ENCODE data around the gene IL17B.

Gene IL17B

DNA sequence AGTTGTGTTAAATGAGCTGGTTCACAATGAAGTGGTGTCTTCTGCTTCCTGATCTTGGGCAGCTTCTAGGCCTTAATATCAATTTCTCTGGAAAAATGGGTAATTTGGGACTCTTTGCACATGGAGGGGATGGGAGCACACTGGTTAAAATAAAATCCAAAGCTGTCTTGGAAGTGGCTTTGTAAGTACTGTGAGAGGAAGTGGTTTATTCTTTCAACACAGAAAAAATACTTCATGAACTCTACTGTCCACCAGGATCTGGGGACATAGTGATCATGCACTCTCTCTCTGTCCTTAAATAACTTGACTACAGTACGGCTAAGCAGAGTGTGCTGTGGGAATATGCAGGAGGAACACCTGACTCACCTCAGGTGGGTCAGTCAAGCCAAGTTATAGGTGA, 18.8 kb downstream of the IL17B start:
- Histone ChIP-seq H3K9me3 (ENCODE audit: control insufficient read depth in 2 of 2, low read length in 2 of 2) (no peaks in the 10 kb centered on the region), H3K27ac (ENCODE audit: low read depth in 2 of 2, low read length in 2 of 2) (no peak overlapping the region), H3K9ac (ENCODE audit: low read depth in 1 of 2, low read length in 2 of 2) (no peak overlapping the region), H3K4me1 (ENCODE audit: control insufficient read depth in 2 of 2, insufficient read depth in 2 of 2, low read length in 2 of 2) (peaks cover 9 to 10% of the 10 kb centered on the region in 2 donors), H3K36me3 (ENCODE audit: control insufficient read depth in 2 of 2, insufficient read depth in 2 of 2, low read length in 2 of 2) (peaks cover under 1% of the 10 kb centered on the region in 2 donors), H3K27me3 (ENCODE audit: control insufficient read depth in 2 of 2, insufficient read depth in 2 of 2, low read length in 2 of 2) (no peaks in the 10 kb centered on the region), H3K4me3 (ENCODE audit: low read length in 2 of 2) (no peak overlapping the region)

DNA sequence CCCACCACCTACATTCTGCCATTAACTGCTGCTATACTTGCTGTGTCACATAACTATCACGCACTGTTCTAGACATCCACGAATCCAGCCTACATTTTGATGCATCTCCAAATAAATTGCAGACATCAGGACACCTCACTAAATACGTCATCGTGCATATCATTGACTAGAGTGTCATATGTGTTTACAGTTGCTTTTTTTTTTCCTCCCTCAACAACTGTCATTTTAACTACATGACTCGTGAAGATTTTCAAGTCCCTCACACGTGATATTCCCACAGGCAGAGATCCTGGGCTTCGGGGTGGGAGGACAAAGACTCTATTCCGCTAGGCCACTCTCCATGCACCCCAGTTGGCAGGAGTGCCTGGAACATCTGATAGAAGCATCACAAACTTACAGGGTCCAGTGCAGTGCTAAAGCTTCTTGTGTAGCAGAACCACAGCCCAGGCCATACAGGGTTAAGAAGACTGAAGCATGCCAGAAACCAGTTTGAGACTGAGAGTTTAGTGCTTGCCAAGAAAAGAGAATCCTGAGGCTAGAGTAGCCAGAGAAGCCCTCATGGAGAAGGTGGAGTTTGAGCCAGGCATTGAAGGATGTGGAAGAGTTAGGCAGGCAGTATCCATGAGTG, 20.1 kb downstream of the IL17B start:
- H3K4me3 ChIP-seq (ENCODE audit: low read length in 2 of 2), result no peak overlapping the region
- peaks cover 5% of the 10 kb centered on the region in 2 donors for H3K36me3 ChIP-seq (ENCODE audit: control insufficient read depth in 2 of 2, insufficient read depth in 2 of 2, low read length in 2 of 2)
- H3K27me3 ChIP-seq (ENCODE audit: control insufficient read depth in 2 of 2, insufficient read depth in 2 of 2, low read length in 2 of 2), result no peaks in the 10 kb centered on the region
- H3K4me1 ChIP-seq (ENCODE audit: control insufficient read depth in 2 of 2, insufficient read depth in 2 of 2, low read length in 2 of 2), result peaks cover 9 to 10% of the 10 kb centered on the region in 2 donors
- H3K9ac ChIP-seq (ENCODE audit: low read depth in 1 of 2, low read length in 2 of 2), result no peak overlapping the region
- no peak overlapping the region for H3K27ac ChIP-seq (ENCODE audit: low read depth in 2 of 2, low read length in 2 of 2)
- no peaks in the 10 kb centered on the region for H3K9me3 ChIP-seq (ENCODE audit: control insufficient read depth in 2 of 2, low read length in 2 of 2)

DNA sequence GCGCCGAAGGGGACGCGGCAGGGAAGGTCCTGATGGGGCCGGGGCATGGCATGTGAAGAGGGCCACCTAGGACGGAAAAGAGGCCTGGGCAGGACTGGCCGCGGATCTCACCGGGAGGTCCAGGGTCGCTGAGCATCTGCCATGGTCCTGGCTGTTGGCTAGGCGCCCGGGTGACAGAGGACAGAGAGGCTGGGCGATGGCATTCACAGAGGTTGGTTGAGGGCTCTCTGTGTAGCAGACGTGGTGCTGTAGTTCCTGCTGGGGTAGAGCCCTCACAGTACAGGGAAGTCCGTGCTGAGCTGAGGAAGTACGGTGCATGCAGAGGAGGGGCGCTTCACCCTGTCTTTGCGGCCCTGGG, 20.8 kb downstream of the IL17B start:
- Histone ChIP-seq H3K27me3 (ENCODE audit: control insufficient read depth in 2 of 2, insufficient read depth in 2 of 2, low read length in 2 of 2) (no peaks in the 10 kb centered on the region), H3K4me1 (ENCODE audit: control insufficient read depth in 2 of 2, insufficient read depth in 2 of 2, low read length in 2 of 2) (peaks cover 9 to 10% of the 10 kb centered on the region in 2 donors), H3K27ac (ENCODE audit: low read depth in 2 of 2, low read length in 2 of 2) (peak overlapping the region; percentile 41 to 61), H3K4me3 (ENCODE audit: low read length in 2 of 2) (peak overlapping the region; percentile 72 to 78), H3K9ac (ENCODE audit: low read depth in 1 of 2, low read length in 2 of 2) (peak overlapping the region; percentile 61 to 78), H3K9me3 (ENCODE audit: control insufficient read depth in 2 of 2, low read length in 2 of 2) (no peaks in the 10 kb centered on the region), H3K36me3 (ENCODE audit: control insufficient read depth in 2 of 2, insufficient read depth in 2 of 2, low read length in 2 of 2) (peaks cover 5 to 7% of the 10 kb centered on the region in 2 donors)

DNA sequence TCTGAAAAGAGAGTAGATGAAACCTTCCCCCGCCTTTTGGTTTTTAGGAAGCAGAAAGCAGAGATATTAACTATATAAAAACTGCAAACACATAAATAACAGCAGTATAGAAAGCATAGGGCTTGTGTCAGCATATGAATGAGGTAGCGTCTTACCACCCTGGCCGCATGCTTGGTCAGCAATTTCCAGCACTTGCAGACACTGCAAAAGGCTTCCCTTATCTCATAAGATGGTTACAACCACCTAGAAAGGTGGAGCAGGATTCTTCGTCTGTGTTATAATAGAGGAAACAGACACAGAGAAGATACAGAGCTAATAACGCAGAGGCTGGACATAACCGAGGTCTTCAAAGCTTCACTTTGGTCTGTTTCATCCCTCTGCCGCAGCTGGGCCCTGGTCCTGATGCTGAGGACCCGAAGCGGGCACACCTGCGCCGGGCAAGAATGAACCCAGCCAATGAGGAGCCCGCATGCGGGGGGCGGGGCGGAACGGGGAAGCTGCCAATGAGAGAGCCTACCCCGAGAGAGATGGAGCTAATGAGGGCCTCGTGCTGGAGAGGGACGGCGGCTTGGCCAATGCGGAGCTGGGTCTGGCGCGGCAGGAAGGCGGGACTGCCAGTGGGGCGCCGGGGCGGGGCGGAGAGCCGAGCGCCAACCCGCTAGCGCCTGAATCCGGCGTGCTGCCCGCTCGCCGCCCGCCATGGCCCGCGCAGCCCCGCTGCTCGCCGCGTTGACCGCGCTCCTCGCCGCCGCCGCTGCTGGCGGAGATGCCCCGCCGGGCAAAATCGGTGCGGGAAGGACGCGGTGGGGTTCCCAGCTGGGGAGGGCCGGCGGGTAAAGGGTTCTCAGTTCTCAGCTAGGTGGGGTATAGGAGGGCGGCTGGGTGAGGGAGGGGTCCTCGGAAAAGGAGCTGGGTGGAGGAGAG, 21.5 kb downstream of the IL17B start, which contains the start of gene PCYOX1L:
Gene PCYOX1L (plus strand): TSS at position 677 of the 924 bp plus-strand sequence. CDS start 23 bp downstream, at position 700.
- H3K9ac ChIP-seq (ENCODE audit: low read depth in 1 of 2, low read length in 2 of 2), result peak within 1 kb of the TSS; percentile 61 to 78
- H3K36me3 ChIP-seq (ENCODE audit: control insufficient read depth in 2 of 2, insufficient read depth in 2 of 2, low read length in 2 of 2), result peaks cover 8% of the 10 kb centered on the region in 2 donors
- H3K27me3 ChIP-seq (ENCODE audit: control insufficient read depth in 2 of 2, insufficient read depth in 2 of 2, low read length in 2 of 2), result no peaks in the 10 kb centered on the region
- H3K4me3 ChIP-seq (ENCODE audit: low read length in 2 of 2), result peak within 1 kb of the TSS; percentile 72 to 78
- H3K4me1 ChIP-seq (ENCODE audit: control insufficient read depth in 2 of 2, insufficient read depth in 2 of 2, low read length in 2 of 2), result peaks cover 9 to 10% of the 10 kb centered on the region in 2 donors
- peak within 1 kb of the TSS; percentile 41 to 61 for H3K27ac ChIP-seq (ENCODE audit: low read depth in 2 of 2, low read length in 2 of 2)
- H3K9me3 ChIP-seq (ENCODE audit: control insufficient read depth in 2 of 2, low read length in 2 of 2), result no peaks in the 10 kb centered on the region

DNA sequence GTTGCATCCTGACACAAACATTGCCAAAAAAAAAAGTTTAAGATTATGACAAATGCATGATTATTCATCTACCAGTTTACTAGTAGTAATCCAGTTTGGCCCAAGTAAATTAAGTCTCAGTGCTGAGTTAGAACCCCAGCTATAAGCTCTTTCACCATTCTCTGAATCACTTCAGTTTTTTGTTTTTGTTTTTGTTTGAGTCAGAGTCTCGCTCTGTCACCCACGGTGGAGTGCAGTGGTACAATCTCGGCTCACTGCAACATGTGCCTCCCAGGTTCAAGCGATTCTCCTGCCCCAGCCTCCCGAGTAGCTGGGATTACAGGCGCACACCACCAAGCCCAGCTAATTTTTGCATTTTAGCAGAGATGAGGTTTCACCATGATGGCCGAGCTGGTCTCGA, 22.7 kb downstream of the IL17B start:
- H3K9ac ChIP-seq (ENCODE audit: low read depth in 1 of 2, low read length in 2 of 2), result no peak overlapping the region

DNA sequence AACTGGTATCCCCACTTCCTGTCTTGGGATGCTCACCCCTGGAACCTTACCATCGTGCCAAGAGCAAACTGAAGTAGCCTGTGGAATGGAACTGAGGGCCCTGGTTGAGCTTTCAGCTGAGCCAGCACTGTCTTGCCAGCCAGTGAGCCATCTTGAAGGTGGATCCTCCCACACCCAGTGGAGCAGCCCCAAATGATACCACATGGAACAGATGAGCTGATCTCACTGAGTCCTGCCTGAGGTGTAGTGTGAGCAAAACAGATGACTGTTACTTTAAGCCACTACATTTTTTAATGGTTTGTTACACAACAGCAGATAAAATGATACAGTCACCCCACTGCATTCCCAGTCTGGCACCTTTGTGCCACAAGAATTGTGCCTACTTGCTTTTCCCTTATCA, 23.4 kb downstream of the IL17B start:
- H3K27me3 ChIP-seq (ENCODE audit: control insufficient read depth in 2 of 2, insufficient read depth in 2 of 2, low read length in 2 of 2), result no peaks in the 10 kb centered on the region
- no peak overlapping the region for H3K4me3 ChIP-seq (ENCODE audit: low read length in 2 of 2)
- peaks cover 9 to 10% of the 10 kb centered on the region in 2 donors for H3K4me1 ChIP-seq (ENCODE audit: control insufficient read depth in 2 of 2, insufficient read depth in 2 of 2, low read length in 2 of 2)
- H3K9ac ChIP-seq (ENCODE audit: low read depth in 1 of 2, low read length in 2 of 2), result no peak overlapping the region
- H3K27ac ChIP-seq (ENCODE audit: low read depth in 2 of 2, low read length in 2 of 2), result no peak overlapping the region
- peaks cover 21 to 22% of the 10 kb centered on the region in 2 donors for H3K36me3 ChIP-seq (ENCODE audit: control insufficient read depth in 2 of 2, insufficient read depth in 2 of 2, low read length in 2 of 2)
- H3K9me3 ChIP-seq (ENCODE audit: control insufficient read depth in 2 of 2, low read length in 2 of 2), result no peaks in the 10 kb centered on the region

More for the DNA sequence above, 22.7 kb downstream of the IL17B start:
- H3K36me3 ChIP-seq (ENCODE audit: control insufficient read depth in 2 of 2, insufficient read depth in 2 of 2, low read length in 2 of 2), result peaks cover 14 to 15% of the 10 kb centered on the region in 2 donors
- H3K27ac ChIP-seq (ENCODE audit: low read depth in 2 of 2, low read length in 2 of 2), result no peak overlapping the region
- no peaks in the 10 kb centered on the region for H3K27me3 ChIP-seq (ENCODE audit: control insufficient read depth in 2 of 2, insufficient read depth in 2 of 2, low read length in 2 of 2)
- H3K9me3 ChIP-seq (ENCODE audit: control insufficient read depth in 2 of 2, low read length in 2 of 2), result no peaks in the 10 kb centered on the region
- H3K4me3 ChIP-seq (ENCODE audit: low read length in 2 of 2), result no peak overlapping the region
- H3K4me1 ChIP-seq (ENCODE audit: control insufficient read depth in 2 of 2, insufficient read depth in 2 of 2, low read length in 2 of 2), result peaks cover 9 to 10% of the 10 kb centered on the region in 2 donors

DNA sequence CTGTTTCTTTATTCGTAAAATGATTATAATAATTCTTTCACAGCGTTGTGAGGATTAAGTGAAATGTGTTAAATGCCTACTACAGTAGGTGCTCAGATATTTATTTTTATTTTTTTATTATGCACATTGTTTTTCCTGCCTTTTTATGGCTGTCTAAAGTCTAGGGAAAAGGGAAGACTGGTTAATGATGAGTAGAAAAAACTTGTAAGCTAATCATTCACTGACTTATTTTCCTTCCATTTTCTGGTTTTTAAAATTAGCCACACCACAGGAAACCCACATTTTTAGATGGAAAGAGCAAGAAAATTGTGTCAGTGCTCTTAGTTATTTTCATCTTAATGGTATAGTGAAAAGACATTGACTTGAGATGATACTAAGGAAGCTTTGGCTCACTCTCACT, 25.2 kb downstream of the IL17B start:
- H3K4me3 ChIP-seq (ENCODE audit: low read length in 2 of 2), result no peak overlapping the region
- H3K36me3 ChIP-seq (ENCODE audit: control insufficient read depth in 2 of 2, insufficient read depth in 2 of 2, low read length in 2 of 2), result peaks cover 37 to 39% of the 10 kb centered on the region in 2 donors
- peaks cover 9 to 10% of the 10 kb centered on the region in 2 donors for H3K4me1 ChIP-seq (ENCODE audit: control insufficient read depth in 2 of 2, insufficient read depth in 2 of 2, low read length in 2 of 2)
- no peak overlapping the region for H3K9ac ChIP-seq (ENCODE audit: low read depth in 1 of 2, low read length in 2 of 2)
- H3K27ac ChIP-seq (ENCODE audit: low read depth in 2 of 2, low read length in 2 of 2), result no peak overlapping the region
- no peaks in the 10 kb centered on the region for H3K9me3 ChIP-seq (ENCODE audit: control insufficient read depth in 2 of 2, low read length in 2 of 2)
- no peaks in the 10 kb centered on the region for H3K27me3 ChIP-seq (ENCODE audit: control insufficient read depth in 2 of 2, insufficient read depth in 2 of 2, low read length in 2 of 2)

DNA sequence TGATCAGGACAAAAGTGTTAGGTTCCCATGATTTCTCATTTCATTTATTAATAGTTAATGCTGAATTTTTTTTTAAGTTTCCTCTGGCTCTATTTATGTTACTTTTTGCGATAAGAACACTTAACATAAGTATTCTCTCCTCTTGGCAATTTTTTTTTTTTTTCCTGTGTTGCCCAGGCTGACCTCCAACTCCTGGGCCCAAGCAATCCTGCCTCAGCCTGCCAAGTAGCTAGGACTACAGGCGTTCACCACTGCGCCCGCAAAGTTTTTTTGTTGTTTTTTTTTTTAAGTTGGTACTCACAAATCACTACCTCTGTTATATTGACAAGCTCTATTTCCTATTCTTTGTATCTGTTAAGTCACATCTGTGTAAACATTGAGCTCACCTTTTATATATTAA, 26.9 kb downstream of the IL17B start:
- no peak overlapping the region for H3K27ac ChIP-seq (ENCODE audit: low read depth in 2 of 2, low read length in 2 of 2)
- H3K9ac ChIP-seq (ENCODE audit: low read depth in 1 of 2, low read length in 2 of 2), result no peak overlapping the region
- peaks cover 44 to 50% of the 10 kb centered on the region in 2 donors for H3K36me3 ChIP-seq (ENCODE audit: control insufficient read depth in 2 of 2, insufficient read depth in 2 of 2, low read length in 2 of 2)
- no peaks in the 10 kb centered on the region for H3K4me1 ChIP-seq (ENCODE audit: control insufficient read depth in 2 of 2, insufficient read depth in 2 of 2, low read length in 2 of 2)
- H3K9me3 ChIP-seq (ENCODE audit: control insufficient read depth in 2 of 2, low read length in 2 of 2), result no peaks in the 10 kb centered on the region
- H3K27me3 ChIP-seq (ENCODE audit: control insufficient read depth in 2 of 2, insufficient read depth in 2 of 2, low read length in 2 of 2), result no peaks in the 10 kb centered on the region
- H3K4me3 ChIP-seq (ENCODE audit: low read length in 2 of 2), result no peak overlapping the region

DNA sequence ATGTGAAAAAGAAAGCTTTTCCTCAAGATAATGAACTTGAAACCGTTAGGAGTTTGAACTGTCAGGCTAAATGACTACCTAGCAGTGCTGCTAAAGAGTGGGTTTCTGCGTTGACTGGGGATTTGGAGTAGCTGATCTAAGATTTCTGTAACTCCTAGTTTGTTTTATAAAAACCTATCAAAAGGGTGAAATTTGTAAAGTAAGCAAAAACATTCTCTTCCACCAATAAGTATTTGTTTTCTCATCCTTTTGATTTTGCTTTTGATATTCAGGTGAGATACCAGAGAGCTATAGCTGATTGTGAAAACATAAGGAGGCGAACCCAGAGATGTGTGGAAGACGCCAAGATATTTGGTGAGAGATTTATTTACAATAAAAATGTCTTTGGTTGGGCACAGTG, 29.7 kb downstream of the IL17B start:
- Histone ChIP-seq H3K27ac (ENCODE audit: low read depth in 2 of 2, low read length in 2 of 2) (no peak overlapping the region), H3K9me3 (ENCODE audit: control insufficient read depth in 2 of 2, low read length in 2 of 2) (no peaks in the 10 kb centered on the region), H3K27me3 (ENCODE audit: control insufficient read depth in 2 of 2, insufficient read depth in 2 of 2, low read length in 2 of 2) (no peaks in the 10 kb centered on the region), H3K9ac (ENCODE audit: low read depth in 1 of 2, low read length in 2 of 2) (no peak overlapping the region), H3K4me1 (ENCODE audit: control insufficient read depth in 2 of 2, insufficient read depth in 2 of 2, low read length in 2 of 2) (peaks cover 6 to 12% of the 10 kb centered on the region in 2 donors), H3K4me3 (ENCODE audit: low read length in 2 of 2) (no peak overlapping the region), H3K36me3 (ENCODE audit: control insufficient read depth in 2 of 2, insufficient read depth in 2 of 2, low read length in 2 of 2) (peaks cover 39 to 45% of the 10 kb centered on the region in 2 donors)

DNA sequence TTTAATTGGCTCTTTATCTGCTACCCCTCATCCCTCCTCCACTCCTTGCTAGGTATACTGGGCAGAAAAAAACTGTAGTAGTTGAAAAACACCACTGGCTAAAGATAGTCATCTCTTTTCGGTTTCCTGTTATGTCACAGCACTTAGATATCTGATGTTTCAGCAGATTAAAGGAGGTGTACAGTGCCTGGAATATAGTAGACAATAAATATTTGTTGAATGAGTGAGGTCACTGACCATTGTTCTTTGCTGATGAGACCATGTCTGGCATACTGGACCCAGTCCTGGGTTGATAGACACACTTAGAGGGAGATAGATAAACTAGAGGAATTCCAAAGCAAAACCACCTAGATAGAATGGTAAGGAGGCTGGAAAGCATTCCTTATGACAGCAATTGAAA, 30.6 kb downstream of the IL17B start:
- no peak overlapping the region for H3K27ac ChIP-seq (ENCODE audit: low read depth in 2 of 2, low read length in 2 of 2)
- peaks cover 6 to 12% of the 10 kb centered on the region in 2 donors for H3K4me1 ChIP-seq (ENCODE audit: control insufficient read depth in 2 of 2, insufficient read depth in 2 of 2, low read length in 2 of 2)
- no peak overlapping the region for H3K9ac ChIP-seq (ENCODE audit: low read depth in 1 of 2, low read length in 2 of 2)
- H3K36me3 ChIP-seq (ENCODE audit: control insufficient read depth in 2 of 2, insufficient read depth in 2 of 2, low read length in 2 of 2), result peaks cover 39 to 45% of the 10 kb centered on the region in 2 donors
- H3K9me3 ChIP-seq (ENCODE audit: control insufficient read depth in 2 of 2, low read length in 2 of 2), result no peaks in the 10 kb centered on the region
- no peak overlapping the region for H3K4me3 ChIP-seq (ENCODE audit: low read length in 2 of 2)
- no peaks in the 10 kb centered on the region for H3K27me3 ChIP-seq (ENCODE audit: control insufficient read depth in 2 of 2, insufficient read depth in 2 of 2, low read length in 2 of 2)
